Peyer's patch (tissue), 4 donors: ENCODE data around the gene DGKI. TPM values are rescaled to one million over a fixed set of nuclear protein-coding genes. Genes with fewer than 3 reads are reported as not detected.

Experiments
- DNase-seq, 3 donors: peaks; one replicate each; pipeline ENCODE4 v3.0.0-alpha.2; 2017 to 2019
- H3K27ac ChIP-seq, 4 donors: fragments of 200-600 bp; sonication (generic); one replicate each; pipeline ENCODE4 v1.5.1; 2016 to 2019
- H3K27me3 ChIP-seq, 2 donors: fragments of 200-600 bp; sonication (generic); one replicate each; pipeline ENCODE4 v1.5.1; 2019
- H3K36me3 ChIP-seq, 3 donors: fragments of 200-600 bp; sonication (generic); one replicate each; pipeline ENCODE4 v1.5.1; 2016 to 2019
- H3K4me1 ChIP-seq, 4 donors: fragments of 200-600 bp; sonication (generic); one replicate each; pipeline ENCODE4 v1.5.1; 2016 to 2019
- H3K4me3 ChIP-seq, 4 donors: fragments of 200-600 bp; sonication (generic); 1 replicate in 3 of 4; 2 replicates in 1 of 4; pipeline ENCODE4 v1.5.1; 2016 to 2019; ENCODE audit warnings: mild to moderate bottlenecking in 1 of 4
- H3K9me3 ChIP-seq, 4 donors: fragments of 200-600 bp; sonication (generic); one replicate each; pipeline ENCODE4 v1.5.1; 2016 to 2019; ENCODE audit warnings: mild to moderate bottlenecking in 1 of 4
- CTCF ChIP-seq, 6 experiments: fragments of 450-650 bp in 4 of 6; fragments of 200-600 bp in 2 of 6; sonication (generic) in 1 of 6; IDR thresholded peaks; one replicate each; pipeline ENCODE4 v1.5.1; 2017 to 2019; ENCODE audit warnings: antibody characterized with exemption in 6 of 6, mild to moderate bottlenecking in 3 of 6, moderate library complexity in 1 of 6
- POLR2A ChIP-seq, 2 donors: fragments of 450-650 bp; IDR thresholded peaks; one replicate each; pipeline ENCODE4 v1.5.1; 2017; ENCODE audit warnings: antibody characterized with exemption in 2 of 2, mild to moderate bottlenecking in 2 of 2, moderate library complexity in 2 of 2
- total RNA-seq, 4 donors: library from RNA; depleted of rRNA; stranded (reverse); fragments of >200 nt; gene quantifications; one replicate each; pipeline ENCODE4 v1.1.0, GENCODE V29; 2016

Gene DGKI
- total RNA-seq, 4 donors from 2014 or later = 0.19 to 0.40 (median 0.35) TPM; not detected in 1

GRCh38 chr7:137656227-137656849 lies 190.4 kb downstream of the DGKI start:
- H3K27me3 ChIP-seq = no peaks in the 10 kb centered on the region
- H3K9me3 ChIP-seq = no peaks in the 10 kb centered on the region
- no peaks in the 10 kb centered on the region for H3K36me3 ChIP-seq
- TF ChIP-seq CTCF (IDR thresholded peaks at IDR 0.05) (peak in 5 of 6 experiments; percentile 53 to 73 (median 58)), POLR2A (IDR thresholded peaks at IDR 0.05) (no peak)
- H3K4me3 ChIP-seq = no peak overlapping the region
- no peak overlapping the region for H3K27ac ChIP-seq
- DNase-seq = peak; percentile 38 to 84 (median 64)
- no peaks in the 10 kb centered on the region for H3K4me1 ChIP-seq

- no peak for DNase-seq
- H3K27ac ChIP-seq = no peak overlapping the region
- no peak overlapping the region for H3K4me3 ChIP-seq
- no peaks in the 10 kb centered on the region for H3K27me3 ChIP-seq
- TF ChIP-seq POLR2A (IDR thresholded peaks at IDR 0.05) = no peak
- no peak for TF ChIP-seq CTCF (IDR thresholded peaks at IDR 0.05)
- no peaks in the 10 kb centered on the region for H3K36me3 ChIP-seq
- no peaks in the 10 kb centered on the region for H3K4me1 ChIP-seq
- no peaks in the 10 kb centered on the region for H3K9me3 ChIP-seq
These were observed 191.0 kb downstream of the DGKI start for GRCh38 chr7:137655804-137656203.

GRCh38 chr7:137652721-137653120 lies 194.1 kb downstream of the DGKI start:
- Histone ChIP-seq H3K36me3 (no peaks in the 10 kb centered on the region), H3K4me3 (no peak overlapping the region), H3K4me1 (no peaks in the 10 kb centered on the region), H3K9me3 (no peaks in the 10 kb centered on the region), H3K27ac (no peak overlapping the region), H3K27me3 (no peaks in the 10 kb centered on the region)
- no peak for TF ChIP-seq CTCF (IDR thresholded peaks at IDR 0.05)
- no peak for TF ChIP-seq POLR2A (IDR thresholded peaks at IDR 0.05)
- DNase-seq = no peak

GRCh38 chr7:137647905-137648565 lies 198.7 kb downstream of the DGKI start:
- no peak for DNase-seq
- TF ChIP-seq POLR2A (IDR thresholded peaks at IDR 0.05) = no peak
- no peak for TF ChIP-seq CTCF (IDR thresholded peaks at IDR 0.05)

GRCh38 chr7:137642472-137642871 lies 204.3 kb downstream of the DGKI start:
- H3K4me1 ChIP-seq = no peaks in the 10 kb centered on the region
- no peaks in the 10 kb centered on the region for H3K9me3 ChIP-seq
- TF ChIP-seq POLR2A (IDR thresholded peaks at IDR 0.05) (no peak), CTCF (IDR thresholded peaks at IDR 0.05) (no peak)
- no peak overlapping the region for H3K27ac ChIP-seq
- no peak for DNase-seq
- H3K36me3 ChIP-seq = no peaks in the 10 kb centered on the region
- H3K4me3 ChIP-seq = no peak overlapping the region
- H3K27me3 ChIP-seq = no peaks in the 10 kb centered on the region

More at GRCh38 chr7:137647905-137648565, 198.7 kb downstream of the DGKI start:
- Histone ChIP-seq H3K36me3 (no peaks in the 10 kb centered on the region), H3K27ac (no peak overlapping the region), H3K4me1 (no peaks in the 10 kb centered on the region), H3K27me3 (no peaks in the 10 kb centered on the region), H3K9me3 (no peaks in the 10 kb centered on the region), H3K4me3 (no peak overlapping the region)
